ENCODE results near the gene FLNA.
"Not testable (repeated sequence)": the region's sequence is repeated elsewhere in the genome, so short reads cannot be mapped to it uniquely, and the experiment has no call there.

FLNA gene

GRCh38 chrX:154397888-154398667, 23.6 kb upstream of the FLNA start, which contains the start of gene RPL10:
Gene RPL10, plus strand, starts transcription at chrX:154398377. Its CDS starts 143 bp downstream, at chrX:154398520.
- peak; percentile 97 for DNase-seq

GRCh38 chrX:154396973-154397887, 22.8 kb upstream of the FLNA start:
- DNase-seq, result peak; percentile 77

GRCh38 chrX:154396363-154396762, 21.9 kb upstream of the FLNA start:
- DNase-seq, result not testable (repeated sequence)

GRCh38 chrX:154389812-154390747, 15.6 kb upstream of the FLNA start:
- not testable (repeated sequence) for DNase-seq

- not testable (repeated sequence) for DNase-seq
Observed at GRCh38 chrX:154388649-154389048, 14.2 kb upstream of the FLNA start.

GRCh38 chrX:154388094-154388493, 13.7 kb upstream of the FLNA start:
- not testable (repeated sequence) for DNase-seq

GRCh38 chrX:154384284-154384892, 10.0 kb upstream of the FLNA start:
- DNase-seq, result no peak

- DNase-seq, result no peak
Observed at GRCh38 chrX:154383359-154384283, 9.2 kb upstream of the FLNA start.

GRCh38 chrX:154382483-154383069, 8.1 kb upstream of the FLNA start:
- DNase-seq, result no peak

- DNase-seq, result no peak
Observed at GRCh38 chrX:154381271-154381670, 6.8 kb upstream of the FLNA start.

- no peak for DNase-seq
Observed at GRCh38 chrX:154380787-154381186, 6.4 kb upstream of the FLNA start.

GRCh38 chrX:154380153-154380552, 5.7 kb upstream of the FLNA start:
- DNase-seq, result no peak

- DNase-seq, result no peak
Observed at GRCh38 chrX:154379569-154379951, 5.1 kb upstream of the FLNA start.

- DNase-seq, result peak; percentile 97
Observed at GRCh38 chrX:154378799-154379568, 4.5 kb upstream of the FLNA start, which contains the start of gene EMD. Gene EMD, plus strand, starts transcription at chrX:154379295. Its CDS starts 190 bp downstream, at chrX:154379485.

GRCh38 chrX:154378059-154378798, 3.8 kb upstream of the FLNA start:
- DNase-seq, result peak; percentile 21

GRCh38 chrX:154376774-154377173, 2.3 kb upstream of the FLNA start:
- DNase-seq, result no peak

GRCh38 chrX:154375156-154375504, 696 bp upstream of the FLNA start:
- no peak for DNase-seq

- peak; percentile 64 for DNase-seq
Observed at GRCh38 chrX:154373340-154374306, 811 bp downstream of the FLNA start.
